NK-92 treated with Interleukin-12 subunit alpha and Interleukin-12 subunit beta, amount 100 ng/mL, for 24 hours (cell line): ENCODE measurements around the gene NCKAP5L.

ENCODE experiments used
- DNase-seq: peaks from one replicate; lab custom pipeline; 2025; lab: John Stamatoyannopoulos, UW

NCKAP5L gene

DNA sequence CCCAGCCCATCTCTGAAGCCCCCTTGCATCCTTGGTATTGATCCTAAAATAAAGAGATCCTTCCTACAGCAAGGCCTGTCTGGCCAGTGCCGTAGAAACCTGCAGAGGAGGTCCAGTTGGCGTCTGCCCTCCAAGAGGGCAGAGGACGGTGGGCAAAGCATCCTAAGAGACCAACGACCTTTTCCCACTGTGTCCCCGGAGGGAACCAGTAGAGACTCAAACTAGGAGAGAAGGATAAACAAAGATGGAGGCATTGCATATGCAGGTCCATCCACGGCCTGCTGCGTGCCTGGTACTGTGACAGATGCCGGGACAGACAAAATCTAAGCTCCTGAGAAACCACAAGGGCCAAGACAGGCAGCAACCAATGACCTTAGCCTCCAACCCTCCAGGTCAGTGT lies 3.8 kb downstream of the NCKAP5L start:
- no peak for DNase-seq

DNA sequence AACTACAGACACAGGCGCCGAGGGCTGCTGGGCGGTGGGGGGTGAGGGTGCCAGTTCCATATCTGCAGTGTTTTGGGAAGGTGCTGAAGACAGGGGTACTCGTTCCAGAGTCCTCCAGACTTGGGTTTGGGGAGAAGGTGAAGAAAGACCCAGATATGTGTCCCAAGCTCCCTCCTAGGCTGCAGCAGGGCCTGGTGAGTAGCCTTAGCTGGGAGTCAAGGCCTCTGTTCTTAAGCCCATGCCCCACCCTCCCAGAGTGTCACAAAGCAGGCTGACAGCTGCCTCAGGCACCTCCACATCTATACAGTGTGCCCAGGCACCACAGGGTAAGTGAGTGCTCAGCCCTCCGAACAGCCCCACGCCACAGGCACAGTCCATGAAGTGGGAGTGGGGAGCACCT lies 4.3 kb downstream of the NCKAP5L start:
- DNase-seq = no peak

DNA sequence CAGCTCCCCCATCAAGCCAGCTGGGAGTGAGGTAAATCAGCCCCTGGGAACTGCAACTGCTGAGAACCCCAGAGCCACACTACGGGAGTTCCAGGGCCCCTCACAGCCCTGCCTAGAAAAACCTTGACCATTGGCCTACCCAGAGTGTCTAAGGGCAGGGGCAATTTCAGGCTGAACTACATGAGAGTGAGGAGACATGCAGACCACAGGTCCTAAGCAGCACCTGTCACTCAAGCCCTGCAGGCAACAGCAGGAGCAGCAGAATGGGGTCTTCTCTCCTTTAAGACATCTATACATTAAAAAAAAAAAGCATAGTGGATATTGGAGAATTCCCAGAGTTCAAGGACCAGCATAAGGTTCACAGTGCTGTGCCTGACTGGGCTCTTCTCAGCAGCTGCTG lies 4.9 kb downstream of the NCKAP5L start:
- no peak for DNase-seq

DNA sequence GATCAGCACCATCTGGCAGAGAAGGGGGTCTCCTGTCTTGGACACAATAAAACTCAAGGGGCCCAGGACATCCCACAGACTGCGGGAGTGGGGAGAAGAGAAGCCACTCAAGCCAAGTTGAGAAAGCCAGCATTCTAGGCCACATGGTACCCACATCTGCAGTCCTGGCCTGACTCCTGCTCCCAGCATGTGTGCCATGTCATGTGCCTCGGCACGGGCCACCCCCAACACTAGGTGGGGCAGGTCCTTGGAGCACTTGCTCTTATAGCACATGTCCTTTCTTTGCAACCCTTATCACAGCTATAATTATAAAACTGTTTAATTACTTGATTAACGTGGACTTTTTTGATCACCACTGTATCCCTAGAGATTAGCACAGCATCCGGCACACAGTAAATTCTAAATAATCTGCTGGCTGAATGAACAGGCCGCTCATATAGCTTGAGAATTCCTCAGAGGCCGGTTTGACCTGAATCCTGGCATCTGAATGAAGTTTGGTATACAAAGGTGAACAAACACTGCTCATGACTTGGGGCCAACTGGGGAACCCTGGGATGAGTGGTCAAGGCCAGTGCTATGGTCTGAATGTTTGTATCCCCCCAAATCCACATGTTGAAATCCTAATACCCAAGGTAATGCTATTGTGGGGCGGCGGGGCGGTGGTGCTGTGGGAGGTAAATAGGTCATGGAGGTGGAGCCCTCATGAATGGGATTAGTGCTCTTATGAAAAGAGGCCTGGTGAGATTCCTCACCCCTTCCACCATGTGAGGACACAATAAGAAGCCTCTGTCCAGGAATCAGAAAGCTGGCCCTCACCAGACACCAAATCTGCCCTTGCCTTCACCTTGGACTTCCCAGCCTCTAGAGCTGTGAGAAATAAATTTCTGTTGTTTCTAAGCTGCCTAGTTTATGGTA lies 6.6 kb downstream of the NCKAP5L start:
- DNase-seq = no peak

DNA sequence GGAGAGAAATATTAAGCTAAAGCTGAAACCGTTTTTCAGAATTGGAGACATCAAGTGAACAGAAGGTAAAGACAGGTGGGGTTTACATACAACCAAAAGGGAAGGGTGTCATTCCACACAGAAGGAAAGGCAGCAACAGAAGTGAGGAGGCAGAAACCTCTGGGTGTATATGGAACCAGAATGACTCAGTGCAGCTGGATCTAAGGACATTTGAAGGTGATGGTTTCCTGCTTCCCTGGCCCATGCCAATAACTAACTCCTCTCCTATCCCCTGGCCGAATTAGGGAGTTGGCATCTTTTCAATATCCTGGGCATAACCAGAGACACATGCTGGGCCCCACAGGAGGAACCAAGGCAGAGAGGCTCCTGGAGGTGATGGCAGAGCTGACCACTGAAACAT lies 8.4 kb downstream of the NCKAP5L start:
- no peak for DNase-seq

DNA sequence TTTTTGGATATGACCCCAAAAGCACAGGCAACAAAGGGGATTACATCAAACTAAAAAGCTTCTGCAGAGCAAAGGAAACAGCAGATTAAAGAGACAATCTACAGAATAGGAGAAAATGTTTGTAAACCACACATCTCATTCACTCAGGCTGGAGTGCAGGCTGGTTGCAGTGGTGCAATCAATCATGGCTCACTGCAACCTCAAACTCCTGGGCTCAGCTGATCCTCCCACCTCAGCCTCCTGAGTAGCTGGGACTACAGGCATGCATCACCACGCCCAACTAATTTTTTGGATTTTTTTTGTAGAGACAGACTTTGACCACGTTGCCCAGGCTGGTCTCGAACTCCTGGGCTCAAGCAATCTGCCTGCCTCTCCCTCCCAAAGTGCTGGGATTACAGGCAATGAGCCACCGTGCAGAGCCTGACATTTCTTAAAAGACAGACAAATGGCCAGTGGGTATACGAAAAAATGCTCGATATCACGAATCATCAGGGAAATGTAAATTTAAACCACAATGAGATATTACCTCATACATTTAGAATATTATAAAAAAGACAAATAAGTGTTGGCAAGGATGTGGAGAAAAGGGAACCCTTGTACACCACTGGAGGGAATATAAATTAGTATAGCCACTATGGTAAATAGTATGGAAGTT lies 9.8 kb downstream of the NCKAP5L start:
- no peak for DNase-seq

DNA sequence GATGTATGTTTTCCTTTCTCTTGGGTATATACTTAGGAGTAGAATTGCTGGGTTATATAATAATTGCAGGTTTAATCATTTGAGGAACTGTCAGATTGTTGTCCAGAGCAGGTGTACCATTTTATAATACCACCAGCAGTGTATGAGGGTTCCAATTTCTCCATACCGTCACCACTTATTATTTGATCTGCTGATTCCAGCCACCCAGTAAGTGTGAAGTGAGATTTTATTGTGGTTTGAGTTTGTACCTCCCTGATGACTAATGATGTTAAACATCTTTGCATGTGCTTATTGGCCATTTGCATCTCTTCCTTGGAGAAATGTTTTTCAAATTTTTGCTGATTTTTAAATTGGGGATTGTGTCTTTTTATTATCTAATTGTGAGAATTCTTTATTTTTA lies 15.1 kb downstream of the NCKAP5L start:
- DNase-seq = no peak

DNA sequence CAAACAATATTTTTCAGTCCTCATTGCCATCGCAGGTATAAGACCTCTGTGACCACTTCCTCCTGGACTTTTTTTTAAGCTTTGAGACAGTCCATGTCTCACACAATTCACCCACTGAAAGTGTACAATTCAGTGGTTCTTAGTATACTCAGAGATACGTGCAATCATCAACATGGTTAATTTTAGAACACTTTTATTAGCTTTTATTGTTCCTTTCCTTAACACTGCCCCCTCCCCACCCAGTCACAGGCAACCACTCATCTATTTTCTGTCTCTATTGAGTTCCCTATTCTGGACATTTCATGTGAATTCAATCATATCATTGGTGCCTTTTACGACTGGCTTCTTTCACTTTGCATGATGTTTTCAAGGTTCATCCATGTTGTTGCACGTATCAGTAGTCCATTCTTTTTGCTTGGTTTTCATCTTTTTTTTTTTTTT lies 16.2 kb downstream of the NCKAP5L start:
- no peak for DNase-seq

DNA sequence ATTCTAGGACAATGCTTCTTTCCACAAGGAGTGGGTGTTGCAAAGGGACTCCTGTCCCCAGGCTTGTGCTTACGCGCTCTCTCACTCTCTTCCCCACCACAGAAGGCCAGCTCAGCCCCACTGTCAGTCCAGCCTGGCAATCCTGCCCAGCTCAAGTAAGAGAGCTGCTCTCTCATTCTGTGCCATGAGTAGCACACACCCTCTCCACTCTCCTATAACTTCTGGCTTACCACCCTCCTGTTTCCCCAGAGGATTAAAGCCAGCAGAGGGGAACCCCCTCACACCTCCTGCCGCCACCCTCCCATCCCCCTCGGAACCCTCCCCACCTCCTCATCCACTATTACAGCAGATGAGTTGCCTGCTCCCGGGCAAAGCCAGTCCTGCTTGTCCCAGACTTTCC lies 17.1 kb downstream of the NCKAP5L start:
- no peak for DNase-seq

DNA sequence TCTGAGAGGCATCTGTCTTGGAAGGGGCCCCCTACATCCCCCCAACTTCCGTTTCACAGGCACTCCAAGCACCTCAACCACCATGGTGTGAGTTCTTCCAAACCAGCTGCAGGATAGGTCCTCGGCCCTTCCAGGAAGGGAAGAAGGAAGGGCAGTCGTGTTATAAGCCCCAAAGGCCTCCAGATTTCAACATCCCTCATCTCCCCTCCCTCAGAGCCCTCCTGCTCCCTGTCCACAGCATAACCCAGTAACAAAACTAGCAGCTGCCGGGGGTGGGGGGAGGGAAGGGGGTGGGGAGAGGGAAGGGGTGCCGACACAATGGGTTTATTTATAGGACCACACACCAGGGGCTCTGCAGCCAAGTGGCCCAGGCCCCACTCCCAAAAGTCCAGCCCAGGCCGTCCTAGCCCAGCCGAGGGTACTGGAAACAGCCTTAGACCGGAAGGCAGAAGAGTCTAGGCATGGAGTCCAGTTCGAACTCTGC lies 18.3 kb downstream of the NCKAP5L start:
- DNase-seq = no peak

DNA sequence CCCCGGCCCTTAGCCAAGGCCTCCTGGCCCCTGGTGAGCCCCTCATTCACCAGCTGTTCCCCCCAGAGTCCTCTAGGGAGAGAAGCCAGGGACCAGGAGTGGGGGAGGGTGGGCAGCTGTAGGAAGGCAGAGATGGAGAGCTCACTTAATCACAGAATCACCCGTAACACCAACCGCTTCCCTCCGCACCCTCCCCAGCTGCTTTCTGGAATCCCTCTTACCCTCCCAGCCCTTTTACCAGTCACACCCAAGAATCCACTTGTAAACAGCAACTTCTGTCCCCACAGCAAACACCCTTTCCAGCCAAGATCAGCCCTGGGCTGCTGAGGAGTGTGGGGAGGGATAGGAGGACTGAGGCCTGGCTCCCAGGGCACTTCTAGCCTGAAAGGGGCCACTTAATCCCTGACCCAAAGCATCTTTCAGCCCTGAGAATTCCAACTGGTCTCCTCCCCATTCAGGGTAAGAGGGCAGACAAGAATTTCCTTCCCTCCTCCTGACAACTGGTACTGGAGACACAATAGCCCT lies 18.8 kb downstream of the NCKAP5L start:
- no peak for DNase-seq

DNA sequence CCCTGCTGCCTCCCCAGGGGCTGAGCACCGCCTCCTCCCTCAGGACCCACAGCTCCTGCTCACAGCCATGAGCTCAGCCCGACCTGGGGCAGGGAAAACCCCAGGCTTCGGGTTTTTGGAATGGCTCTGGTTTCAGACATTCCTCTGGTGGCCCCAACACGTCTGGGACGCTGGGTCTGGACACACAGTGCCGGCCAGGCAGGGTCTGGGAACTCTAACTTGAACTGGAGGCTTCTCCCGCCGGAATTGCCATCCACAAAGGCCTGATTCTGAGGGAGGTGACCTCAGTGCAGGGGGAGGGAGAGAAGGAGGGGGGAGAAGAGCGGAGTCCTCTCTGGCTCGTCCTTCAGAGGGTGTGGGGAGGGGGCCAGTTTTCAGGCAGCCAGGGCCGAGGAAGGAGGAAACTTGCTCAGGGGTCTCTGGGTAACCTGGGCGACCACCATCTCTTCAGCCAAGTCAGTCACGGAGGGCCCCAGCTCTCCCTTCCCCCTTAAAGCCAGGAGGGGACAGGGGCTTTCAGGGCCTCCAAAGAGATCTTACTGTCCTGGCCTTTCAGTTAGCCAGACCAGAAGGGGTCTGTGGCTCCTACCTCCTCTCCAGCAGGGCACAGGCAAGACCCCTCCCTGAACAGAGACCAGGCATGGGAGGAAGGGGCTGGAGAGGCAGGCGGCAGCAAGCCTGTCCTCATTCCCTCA lies 19.4 kb downstream of the NCKAP5L start:
- DNase-seq = no peak

DNA sequence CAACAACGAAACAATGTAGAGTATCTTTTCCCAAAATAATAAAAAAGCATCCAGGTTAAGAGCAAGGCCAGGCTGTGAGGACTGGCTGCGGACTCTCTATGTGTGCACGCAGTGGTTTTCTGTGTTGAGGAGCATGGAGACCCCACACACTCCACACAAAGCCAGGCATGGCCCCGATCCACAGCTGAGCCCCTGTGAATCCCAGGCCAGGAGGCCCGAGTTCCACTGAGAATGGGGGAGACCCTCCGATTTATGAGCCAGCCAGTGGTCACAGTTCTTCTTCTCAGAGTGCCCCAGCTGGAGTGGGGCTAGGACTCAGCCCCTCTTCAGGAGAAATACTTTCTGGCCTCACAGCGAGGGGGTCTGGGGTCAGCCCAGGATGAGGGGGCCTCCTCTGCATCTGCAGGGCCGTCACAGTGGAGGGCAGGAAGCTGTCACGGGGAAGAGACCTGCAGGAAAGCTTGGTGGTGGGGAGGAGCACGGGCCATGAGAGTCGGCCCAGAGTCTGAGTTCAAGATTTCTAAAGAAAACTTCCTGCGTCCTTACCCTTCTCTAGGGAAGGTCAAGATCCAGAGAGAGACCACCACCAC lies 20.1 kb downstream of the NCKAP5L start:
- no peak for DNase-seq

DNA sequence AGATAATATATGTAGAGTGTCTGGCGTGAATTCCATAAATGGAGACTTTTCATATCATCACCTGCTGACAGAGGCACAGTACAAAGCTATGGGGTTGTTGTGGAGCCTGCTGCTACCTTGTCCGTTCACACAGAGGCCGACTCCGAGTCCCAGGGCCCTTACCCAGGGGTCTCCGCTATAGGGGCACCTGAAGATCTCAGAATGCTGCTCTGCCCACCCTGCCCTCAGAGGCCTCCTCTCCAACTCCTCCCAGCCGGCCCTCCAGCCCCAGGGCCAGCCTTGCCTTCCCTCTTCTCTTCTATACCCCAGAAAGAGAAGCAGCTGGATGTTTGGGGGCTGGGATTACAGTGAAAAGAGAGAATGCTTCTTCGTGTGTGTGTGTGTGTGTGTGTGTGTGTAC lies 21.3 kb downstream of the NCKAP5L start:
- no peak for DNase-seq

DNA sequence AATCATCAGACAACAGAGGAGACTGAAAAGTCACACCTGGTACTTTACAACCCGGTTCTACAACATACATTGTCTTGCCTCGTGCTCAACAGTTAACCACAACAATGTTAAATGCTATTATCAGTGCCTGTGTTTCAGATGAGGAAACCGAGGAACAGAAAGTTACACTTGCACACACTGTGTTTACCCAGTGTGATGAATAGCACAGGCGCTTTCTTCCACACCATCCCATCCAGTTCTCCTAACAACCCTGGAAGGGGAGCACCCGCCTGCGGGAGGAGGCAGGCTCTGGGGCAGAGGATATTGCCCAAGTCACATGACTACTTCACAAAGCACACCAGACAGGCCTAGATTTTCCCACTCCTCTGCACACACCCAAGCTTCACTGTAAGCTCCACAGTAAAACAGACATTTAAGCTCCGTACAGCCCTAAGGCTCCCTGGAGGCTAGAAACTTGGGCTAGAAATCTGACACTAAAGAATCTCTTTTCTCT lies 21.8 kb downstream of the NCKAP5L start:
- DNase-seq = no peak

DNA sequence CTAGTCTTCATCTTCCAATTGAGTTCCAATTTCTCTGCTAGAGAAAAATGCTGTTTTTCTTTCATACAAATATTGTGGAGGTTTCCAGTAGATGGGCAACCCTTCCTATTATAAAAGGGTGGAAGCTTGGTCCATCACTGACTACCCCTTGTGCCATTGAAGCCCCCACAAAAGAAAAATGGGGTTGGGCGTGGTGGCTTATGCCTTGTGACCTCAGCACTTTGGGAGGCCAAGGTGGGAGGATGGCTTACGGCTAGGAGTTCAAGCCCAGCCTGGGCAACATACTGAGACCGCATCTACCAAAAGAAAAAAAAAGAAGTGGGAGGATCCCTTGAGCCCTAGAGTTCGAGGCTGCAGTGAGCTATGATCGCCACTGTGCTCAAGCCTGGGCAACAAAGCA lies 22.8 kb downstream of the NCKAP5L start:
- no peak for DNase-seq

DNA sequence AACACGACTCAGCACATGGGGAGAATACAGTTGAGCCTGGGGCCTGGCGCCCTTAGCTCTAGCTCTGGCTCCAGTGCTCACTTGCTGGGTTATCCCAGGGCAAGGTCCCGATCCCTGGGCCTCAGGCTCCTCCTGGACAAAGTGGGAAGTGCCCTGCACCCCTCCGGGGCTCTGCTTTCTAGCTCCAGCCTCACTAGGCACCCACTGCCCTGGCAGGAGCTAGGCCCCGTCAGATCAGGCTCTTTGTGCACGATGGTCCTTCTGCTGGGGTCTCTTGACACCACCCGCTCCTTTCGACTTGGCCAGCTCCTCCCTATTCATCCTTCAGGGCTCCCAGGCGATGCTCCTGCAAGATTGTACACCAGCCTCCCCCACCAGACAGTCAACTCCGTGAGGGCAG lies 23.4 kb downstream of the NCKAP5L start:
- no peak for DNase-seq

DNA sequence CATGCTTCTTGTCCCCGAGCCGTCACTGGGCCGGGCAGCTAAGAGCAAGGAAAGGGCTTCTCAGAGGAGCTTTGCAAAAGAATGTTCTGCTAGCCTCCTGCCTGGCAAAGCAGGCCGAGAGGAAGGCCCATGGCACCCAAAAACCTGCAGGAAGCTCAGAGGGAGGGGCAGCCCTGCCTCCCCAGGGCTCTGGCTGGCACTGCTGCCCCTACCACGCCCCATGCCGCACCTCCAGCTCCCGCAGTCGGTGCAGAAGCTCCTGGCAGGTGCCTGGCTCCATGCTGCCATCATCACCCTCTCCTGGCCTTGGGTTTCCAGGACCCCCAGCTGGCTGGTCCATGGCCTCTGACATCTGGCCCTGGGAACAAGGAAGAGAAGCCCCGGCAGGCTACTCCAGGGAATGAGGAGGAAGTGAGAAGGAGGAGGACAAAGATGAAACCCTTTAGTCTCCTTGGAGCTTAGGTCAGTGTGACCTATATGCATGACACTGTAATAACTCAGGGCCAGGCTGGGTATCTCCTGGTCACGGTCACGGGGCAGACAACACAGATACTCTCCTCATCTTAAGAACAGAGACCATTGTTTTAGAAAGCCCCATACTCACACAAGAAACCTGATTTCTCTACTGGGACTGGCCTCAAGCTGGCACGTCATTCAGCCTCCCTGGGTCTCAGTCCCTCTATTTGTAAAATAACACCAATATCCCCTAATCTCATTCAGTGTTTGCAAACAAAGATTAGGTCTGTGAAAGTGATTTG lies 24.3 kb downstream of the NCKAP5L start:
- no peak for DNase-seq

DNA sequence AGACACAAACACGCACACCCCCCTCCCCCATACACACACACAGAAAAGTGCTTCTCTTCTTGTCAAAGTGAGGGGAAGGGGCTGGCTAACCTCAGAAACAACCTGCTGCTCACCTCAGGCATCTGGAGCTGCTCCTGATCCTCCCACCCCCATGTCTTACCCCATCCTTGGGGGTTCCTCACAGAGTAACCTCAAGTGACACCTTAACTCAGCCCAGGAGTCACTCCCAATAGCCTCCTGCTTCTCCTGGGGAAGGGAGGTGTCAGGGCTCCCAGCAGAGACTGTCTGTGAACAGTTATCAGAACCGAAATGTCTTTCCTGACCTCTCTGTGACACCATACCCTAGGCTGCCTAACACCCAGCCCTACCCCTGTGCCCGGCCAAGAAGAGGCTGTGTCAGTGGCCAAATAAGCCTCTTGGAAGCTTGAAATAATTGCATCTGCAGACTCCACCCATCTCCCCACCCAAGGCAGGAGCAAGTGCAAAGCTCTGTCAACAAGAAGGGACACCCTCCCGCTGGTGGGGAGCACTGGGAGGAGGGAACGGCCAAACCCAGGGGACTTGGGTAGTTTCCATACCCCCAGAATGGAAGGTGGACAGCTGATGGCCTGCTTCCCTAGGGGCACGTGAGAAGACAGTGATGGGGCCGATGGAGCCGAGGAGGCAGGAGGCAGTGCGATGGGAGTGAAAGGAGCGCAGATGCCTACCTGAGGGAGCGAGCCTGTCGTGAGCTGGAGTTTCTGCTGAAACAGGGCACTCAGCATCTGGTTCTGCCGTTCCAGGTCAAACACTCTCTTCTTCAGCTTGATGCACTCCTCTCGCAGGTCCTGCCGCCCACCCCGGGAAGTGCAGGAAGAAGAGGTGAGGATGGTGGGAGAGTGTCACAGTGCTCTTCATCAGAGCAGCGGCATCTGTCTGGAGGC lies 26.8 kb downstream of the NCKAP5L start:
- no peak for DNase-seq
